Mammary epithelial cell (primary cell): Measurements from ENCODE around the gene MT4.

Experiments
- CTCF ChIP-seq, 2 donors: IDR thresholded peaks in 1 of 2; conservative IDR thresholded peaks in 1 of 2; 2 replicates each; pipeline ENCODE4 v1.5.1; 2011 to 2012; ENCODE audit warnings: inconsistent platforms in 2 of 2, low read length in 2 of 2, mild to moderate bottlenecking in 2 of 2, control low read depth in 1 of 2, low read depth in 1 of 2; ENCODE audit not compliant: insufficient read depth in 1 of 2; ENCODE audit errors: extremely low read depth in 1 of 2
- EZH2 ChIP-seq: IDR thresholded peaks from 2 replicates; pipeline ENCODE4 v1.6.1; 2012; ENCODE audit warnings: low read length, inconsistent platforms, borderline replicate concordance

DNA sequence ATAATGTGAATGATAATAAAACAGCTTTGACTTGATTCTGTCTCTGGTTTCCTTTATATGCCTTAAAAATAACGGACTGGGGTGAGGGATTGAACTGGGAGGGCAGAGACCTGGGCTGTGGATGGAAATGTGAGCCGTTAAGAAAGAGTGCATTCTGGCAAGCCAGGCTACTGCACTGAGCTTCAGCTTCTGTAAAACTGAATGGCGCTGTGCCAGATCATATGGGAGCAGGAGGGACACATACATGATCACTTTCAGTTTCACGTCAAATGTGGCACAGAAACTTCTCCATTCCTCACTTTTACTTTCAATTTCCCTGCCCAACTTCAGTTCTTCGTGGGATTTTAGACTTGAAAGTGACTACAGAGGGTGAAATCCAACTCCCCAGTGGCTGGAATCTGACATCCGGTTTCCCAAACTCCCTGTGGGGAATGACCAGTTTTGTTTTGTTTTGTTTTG, 44.6 kb downstream of the MT4 start:
- TF ChIP-seq CTCF (conservative IDR thresholded peaks at IDR 0.05 in 1 of 2, IDR thresholded peaks at IDR 0.05 in 1 of 2; ENCODE audit: extremely low read depth in 1 of 2, insufficient read depth in 1 of 2, low read depth in 1 of 2, low read length in 2 of 2) (peak in 1 of 2 donors; percentile 22), EZH2 (no peak)
